CD4-positive, alpha-beta T cell treated with Interleukin-15 for 1 hour (primary cell): ENCODE data around the gene SFR1.

Experiments
- DNase-seq: peaks from one replicate; pipeline ENCODE4 v3.0.0-alpha.2; 2020

The SFR1 gene

DNA sequence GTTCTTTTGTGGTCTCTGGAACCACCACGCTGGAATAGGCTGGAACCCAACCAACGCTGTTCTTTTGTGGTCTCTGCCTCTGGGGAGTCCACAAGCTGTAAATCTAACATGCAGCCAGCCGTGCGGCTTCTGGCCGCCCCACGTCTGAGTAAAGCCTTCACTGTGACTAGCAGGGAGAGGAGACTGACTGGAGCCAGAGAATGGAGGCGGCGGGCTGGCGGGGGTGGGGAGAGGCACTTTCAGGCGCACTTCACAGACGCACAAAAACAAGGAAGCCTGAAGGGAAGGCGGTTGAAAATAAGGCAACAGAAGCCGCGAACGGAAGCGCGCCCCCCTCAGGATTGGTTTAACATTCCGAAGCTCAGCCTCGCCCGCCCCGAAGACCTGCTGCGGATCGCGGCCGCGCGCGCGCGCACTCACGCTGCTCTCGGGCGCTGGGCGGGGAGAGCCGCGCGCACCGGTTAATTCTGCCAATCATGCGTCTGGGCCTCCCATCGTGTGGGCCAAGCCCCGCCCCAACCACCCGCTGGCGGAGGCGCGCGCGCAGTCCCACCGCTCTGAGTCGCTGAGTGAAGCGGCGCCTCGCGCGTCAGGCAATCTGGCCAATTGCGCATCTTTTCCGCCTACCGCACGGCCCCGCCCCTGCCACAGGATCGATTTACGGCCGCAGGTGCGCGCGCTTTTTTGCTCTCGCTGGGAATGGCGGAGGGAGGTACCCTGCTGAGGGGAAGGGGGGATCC lies at the start of gene SFR1:
Gene SFR1 (plus strand): TSS at position 687 of the 740 bp plus-strand sequence. CDS start 13 bp downstream, at position 700.
- DNase-seq: peak; percentile 99

DNA sequence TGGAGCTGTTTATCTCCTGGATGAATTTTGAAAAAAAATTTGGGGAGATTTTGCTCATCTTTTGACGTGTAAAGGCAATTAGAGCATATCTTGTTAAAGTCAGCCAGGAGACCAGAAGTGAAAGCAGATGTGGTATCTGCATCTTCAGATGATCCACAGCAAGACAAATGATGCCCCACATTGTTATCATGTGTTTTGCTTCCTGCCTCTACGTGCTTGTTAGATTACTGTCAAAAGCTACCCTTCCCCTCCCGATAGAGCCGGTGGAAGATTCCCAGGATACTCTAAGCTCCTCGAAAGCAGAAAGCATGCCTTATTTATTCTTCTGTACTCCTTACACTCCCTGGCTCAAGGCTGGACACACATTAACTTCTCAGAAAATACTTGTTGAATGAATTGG lies 49.2 kb upstream of the SFR1 start:
- no peak for DNase-seq

DNA sequence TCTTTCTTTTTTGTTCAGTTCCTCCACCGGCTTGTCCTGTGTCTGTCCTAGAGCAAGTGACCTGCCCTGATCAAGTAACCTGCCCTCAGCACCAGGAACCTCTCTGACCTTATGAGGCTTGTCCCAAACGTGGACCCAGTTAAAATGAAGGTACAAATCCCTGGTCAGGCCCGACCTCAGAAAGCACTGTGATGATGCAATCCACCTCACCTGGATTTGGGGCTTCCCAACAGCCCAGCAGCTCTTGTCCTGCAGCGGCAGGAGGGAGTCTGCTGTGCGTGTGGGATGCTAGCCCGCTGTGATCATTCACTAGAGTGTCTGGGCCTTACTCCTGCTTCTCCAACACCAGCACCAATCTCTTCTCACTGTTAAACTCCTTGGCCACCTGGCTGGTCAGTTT lies 47.5 kb upstream of the SFR1 start:
- DNase-seq: no peak

DNA sequence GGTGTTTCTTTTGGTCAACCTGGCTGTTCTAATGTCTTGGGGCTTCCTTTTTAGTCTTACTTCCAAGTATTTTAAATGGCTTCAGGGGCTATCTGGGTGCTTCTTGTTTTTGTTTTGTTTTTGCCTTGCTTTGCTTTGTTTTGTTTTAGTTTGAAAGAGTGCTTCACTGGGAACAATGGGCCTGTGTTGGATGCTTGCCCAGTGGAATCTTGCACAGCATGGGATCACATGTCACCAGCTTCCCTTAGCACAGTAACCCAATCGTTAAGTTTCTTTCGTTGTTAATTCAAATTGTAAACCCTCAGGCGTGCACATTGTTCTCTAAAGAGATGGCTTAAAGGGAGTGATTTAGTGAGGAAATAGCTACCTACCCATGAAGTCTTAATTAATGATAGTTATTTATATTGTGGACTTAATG lies 45.2 kb upstream of the SFR1 start:
- no peak for DNase-seq

DNA sequence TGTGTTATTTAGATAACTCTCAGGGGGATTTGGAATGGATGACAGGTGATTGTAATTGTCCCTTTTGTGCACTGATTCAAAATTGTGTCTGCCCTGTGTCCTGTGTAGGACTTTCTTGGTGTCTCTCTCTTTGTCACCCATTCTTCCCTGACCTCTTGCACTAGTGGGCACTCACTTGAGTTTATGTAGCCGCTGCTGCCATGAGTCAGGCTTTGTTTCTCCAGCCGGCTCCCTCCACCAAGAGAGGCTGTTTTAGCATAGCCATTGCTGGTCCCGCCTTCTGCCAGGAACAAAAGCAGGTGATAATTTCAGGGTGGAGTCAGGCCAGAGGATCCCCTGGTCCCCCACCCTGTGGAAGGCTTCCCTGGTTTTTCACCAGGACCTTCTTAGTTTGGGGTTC lies 44.7 kb upstream of the SFR1 start:
- no peak for DNase-seq

DNA sequence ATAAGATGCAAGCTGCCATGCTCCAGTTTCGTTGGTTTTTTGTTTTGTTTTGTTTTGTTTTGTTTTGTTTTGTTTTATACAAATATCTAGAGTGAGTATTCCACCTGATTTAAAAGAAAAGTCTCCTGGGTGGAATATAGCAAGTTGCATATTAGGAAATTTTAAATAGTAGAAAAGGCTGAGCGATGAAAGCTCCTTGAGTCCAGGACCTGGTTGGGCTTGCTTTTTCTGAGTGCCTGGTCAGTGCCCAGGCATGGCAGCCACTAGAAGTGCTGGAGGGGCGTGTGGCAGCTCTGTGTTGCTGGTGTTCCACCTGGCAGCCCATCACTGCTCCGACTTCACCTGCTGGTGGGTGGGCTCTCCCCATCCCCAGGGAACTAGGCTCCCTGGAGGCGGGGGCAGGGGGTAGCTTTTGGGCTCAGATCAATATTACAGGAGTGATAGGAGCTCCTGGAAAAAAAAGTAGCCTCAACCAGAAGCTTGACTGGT lies 44.3 kb upstream of the SFR1 start:
- no peak for DNase-seq

DNA sequence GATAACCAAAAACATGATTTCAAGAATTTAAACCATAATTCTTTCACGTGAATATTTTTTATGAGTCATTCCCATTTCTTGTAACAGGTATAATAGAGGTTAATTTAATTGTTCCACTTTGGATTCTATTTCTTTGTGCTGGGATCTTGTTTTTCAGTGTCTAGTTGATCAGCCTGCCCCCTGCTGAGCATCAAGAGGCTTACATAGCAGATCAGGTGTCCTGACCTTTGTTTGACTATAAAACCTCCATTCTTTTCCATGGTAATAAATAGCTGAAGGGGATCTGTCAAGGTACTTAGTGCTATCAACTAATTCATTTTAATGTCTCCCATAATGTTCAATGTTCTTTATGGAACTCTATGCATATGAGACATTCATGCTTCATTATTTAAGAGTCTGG lies 41.2 kb upstream of the SFR1 start:
- DNase-seq: no peak

- DNase-seq: no peak
These were observed 40.0 kb upstream of the SFR1 start for GRCh38 chr10:104081998-104082397.

- no peak for DNase-seq
These were observed 37.4 kb upstream of the SFR1 start for GRCh38 chr10:104084482-104085142.

DNA sequence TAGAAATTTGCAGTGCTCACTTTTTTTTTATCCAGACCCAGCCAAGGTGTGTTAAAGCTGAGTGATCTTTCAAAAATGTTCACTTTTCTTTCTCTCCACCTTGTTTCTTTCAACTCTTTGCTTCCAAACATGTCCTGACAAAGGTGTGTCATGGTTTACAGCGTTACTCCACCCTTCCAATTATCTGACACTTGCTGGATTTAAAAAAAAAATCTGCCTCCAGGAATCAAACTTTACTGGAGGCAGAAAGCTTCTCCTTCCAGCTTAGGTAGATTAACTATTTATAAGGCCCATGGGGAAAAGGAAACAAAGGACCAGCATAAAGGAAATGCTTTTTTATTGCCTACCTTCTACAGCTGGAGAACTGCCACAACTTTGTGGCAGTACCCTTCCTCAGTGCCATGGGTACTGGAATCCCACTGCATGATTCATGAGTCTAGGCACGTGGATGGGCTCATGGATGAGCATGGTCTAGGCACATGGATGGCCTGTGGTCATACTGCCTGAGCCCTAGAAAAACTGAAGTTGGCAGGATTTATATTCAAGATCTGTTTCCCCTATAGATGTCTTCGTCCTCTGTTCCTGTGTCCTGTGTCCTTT lies 36.1 kb upstream of the SFR1 start, which contains the start of gene COL17A1:
Gene COL17A1 (minus strand): TSS at position 80 of the 600 bp plus-strand sequence. CDS start 5,207 bp downstream, outside the sequence.
- no peak for DNase-seq

- DNase-seq: no peak
These were observed 33.7 kb upstream of the SFR1 start for GRCh38 chr10:104088239-104088638.

GRCh38 chr10:104089621-104090020 lies 32.4 kb upstream of the SFR1 start:
- no peak for DNase-seq

DNA sequence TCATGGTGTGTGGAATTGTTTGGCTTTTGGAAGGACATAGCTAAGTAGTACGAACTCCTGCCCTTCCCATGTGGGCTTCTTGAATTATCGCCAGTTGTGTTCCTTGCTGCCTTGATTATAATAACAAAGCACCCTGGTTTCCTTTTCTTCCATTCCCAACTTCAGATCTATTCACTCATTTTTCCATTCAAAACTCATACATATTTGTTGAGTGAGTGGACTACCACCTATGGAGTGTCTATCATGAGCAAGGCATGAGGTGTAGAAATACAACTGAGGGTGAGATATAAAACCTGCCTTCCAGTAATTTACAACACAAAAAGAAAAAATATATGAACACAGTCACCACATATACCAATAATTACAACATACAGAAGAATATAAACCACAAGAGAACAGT lies 31.4 kb upstream of the SFR1 start:
- no peak for DNase-seq

DNA sequence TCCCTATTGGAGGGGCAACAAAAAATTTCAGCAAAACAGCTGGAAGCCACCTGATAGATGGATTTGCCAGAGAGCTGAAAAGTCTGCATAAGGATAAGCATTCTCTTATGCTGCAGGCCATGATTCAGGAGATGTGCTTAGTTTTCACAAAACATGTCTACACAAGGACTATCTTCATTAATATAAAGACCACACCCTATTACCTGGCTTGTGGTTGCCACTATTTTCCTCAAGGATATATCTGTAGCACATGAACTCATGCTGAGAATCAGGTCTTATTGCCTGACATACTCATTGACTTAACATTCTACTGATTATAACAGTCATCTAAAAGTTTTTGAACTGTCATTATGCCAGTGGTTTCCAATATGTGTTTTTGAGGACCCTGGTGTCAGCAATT lies 29.2 kb upstream of the SFR1 start:
- DNase-seq: no peak

- DNase-seq: no peak
These were observed 25.3 kb upstream of the SFR1 start for GRCh38 chr10:104096692-104097091.

DNA sequence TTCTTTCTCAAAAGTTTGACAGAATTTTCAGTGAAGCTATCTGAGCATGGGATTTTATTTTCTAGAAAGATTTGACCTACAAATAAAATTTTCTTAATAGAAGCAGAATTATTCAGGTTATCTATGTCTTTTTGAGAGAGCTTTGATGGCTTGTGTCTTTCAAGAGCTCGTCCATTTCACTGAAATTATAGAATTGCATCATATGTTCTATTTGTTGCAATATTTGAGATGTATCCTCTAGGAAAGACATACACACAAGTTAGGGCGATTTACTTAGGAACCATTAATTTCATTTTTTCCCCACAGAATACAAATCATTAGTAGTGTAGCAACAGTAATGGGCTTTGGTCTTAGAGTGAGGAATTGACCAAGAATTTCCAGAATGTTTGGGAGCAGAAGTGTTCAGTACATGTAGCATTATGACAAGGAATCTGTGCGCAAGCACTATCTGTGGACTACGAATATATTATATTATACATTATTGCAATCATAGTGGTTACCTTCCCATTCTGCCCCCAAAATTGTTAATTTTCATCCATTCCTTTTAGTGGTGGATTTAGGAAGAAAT lies 23.5 kb upstream of the SFR1 start:
- no peak for DNase-seq

DNA sequence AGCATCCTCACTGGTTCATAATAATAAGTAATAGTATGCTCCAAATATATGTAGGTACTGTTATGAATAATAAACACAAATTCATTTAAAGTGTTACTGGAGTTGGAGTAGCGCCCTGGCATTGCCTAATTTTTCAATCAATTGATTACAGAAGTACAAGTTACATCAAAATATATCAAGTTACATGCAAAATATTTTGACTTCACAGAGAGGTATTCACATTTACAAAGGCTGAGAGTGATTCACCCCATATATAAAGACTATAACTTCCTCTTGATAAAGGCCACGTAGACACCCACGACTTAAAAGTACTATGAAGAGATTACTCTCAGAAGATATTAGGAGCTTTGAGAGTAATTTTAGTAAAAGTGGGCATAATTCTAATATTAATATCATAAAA lies 22.7 kb upstream of the SFR1 start:
- no peak for DNase-seq

DNA sequence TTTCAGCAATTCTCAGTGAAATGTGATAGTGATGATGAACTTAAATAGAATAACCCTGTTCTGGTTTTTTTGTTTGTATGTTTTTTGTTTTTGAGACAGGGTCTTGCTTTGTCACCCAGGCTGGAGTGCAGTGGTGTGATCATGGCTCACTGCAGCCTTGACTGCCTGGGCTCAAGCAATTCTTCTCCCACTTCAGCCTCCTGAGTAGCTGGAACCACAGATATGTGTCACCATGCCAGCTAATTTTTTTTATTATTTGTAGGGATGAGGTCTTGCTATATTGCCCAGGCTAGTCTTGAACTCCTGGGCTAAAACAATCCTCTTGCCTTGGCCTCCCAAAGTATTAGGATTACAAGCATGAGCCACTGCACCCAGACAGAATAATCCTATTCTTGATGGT lies 22.0 kb upstream of the SFR1 start:
- DNase-seq: no peak

DNA sequence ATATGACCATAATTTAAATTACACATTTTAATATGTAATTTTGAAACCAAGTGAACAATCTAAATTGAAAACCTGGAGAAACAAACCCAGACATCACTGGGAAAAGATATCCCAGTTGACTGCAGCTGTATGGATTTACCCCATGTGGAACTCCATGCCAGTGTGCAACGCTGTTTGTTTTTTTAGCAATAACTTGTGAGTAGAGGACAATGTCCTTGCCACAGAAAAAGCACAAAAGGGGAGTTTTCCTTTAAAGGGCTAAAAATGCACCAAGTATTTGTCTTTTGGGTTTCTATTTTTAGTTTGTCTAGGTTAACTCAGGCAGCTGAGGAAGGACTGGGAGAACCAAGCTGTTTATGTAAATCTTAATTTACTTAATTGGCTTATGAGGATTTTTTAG lies 21.2 kb upstream of the SFR1 start:
- no peak for DNase-seq

- DNase-seq: no peak
These were observed 20.1 kb upstream of the SFR1 start for GRCh38 chr10:104101902-104102301.

DNA sequence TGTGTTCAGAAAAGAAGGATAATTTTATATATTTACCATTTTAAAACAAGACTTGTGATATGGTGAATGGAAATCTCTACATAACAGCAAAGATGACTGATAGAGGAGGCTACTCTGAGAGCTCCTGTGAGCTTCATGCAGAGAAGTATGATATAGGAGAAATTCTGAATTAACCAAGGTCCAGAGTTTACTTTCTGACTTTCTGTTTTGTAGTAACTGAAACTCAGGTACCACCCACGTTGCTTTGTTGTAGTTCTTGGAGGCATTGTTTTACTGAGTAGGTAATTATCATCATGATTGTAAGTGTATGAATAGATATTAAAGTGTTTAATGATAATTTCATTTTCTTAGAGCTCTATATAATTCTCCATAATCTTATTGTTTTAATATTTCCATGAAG lies 18.0 kb upstream of the SFR1 start:
- DNase-seq: no peak

- DNase-seq: no peak
These were observed 17.6 kb upstream of the SFR1 start for GRCh38 chr10:104104418-104104817.

DNA sequence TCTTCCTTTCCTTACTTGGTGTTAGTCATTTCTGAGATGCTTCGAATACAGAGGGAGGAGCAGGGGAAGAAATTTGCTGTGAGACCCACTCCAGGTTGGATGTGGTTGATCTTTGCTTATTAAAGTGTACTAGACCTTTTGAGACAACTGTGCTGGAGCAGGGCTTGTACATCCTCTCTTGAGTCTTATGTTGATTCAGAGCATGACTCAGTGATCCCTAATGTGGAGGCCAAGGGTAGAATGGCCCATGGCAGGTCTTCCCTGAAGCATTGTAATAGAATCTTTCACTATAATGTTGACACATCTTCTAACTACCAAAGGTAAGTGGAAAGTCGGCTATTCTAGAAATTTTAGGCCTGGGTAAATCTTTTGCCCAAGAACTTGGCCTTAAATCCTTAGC lies 17.0 kb upstream of the SFR1 start:
- no peak for DNase-seq
